Stimulated activated CD4-positive, alpha-beta T cell treated with anti-CD3 and anti-CD28 coated beads, Interleukin-1b, Interleukin-23, amount 100 ng/mL, for 48 hours (primary cell): Measurements from ENCODE around the gene ARHGEF10L.

Experiments used
- DNase-seq: peaks from one replicate; pipeline ENCODE4 v3.0.0-alpha.2; 2020

Gene ARHGEF10L

GRCh38 chr1:17523321-17524041 lies 16.0 kb upstream of the ARHGEF10L start:
- no peak for DNase-seq

GRCh38 chr1:17524645-17525044 lies 14.9 kb upstream of the ARHGEF10L start:
- DNase-seq: no peak

- no peak for DNase-seq
These were observed 13.4 kb upstream of the ARHGEF10L start for GRCh38 chr1:17525996-17526686.

GRCh38 chr1:17527036-17527914 lies 12.2 kb upstream of the ARHGEF10L start:
- no peak for DNase-seq

GRCh38 chr1:17529381-17529780 lies 10.1 kb upstream of the ARHGEF10L start:
- no peak for DNase-seq

- DNase-seq: no peak
These were observed 8.2 kb upstream of the ARHGEF10L start for GRCh38 chr1:17531343-17531681.

GRCh38 chr1:17531682-17532487 lies 7.6 kb upstream of the ARHGEF10L start:
- DNase-seq: no peak

GRCh38 chr1:17533201-17533600 lies 6.3 kb upstream of the ARHGEF10L start:
- no peak for DNase-seq

- DNase-seq: no peak
These were observed 4.1 kb upstream of the ARHGEF10L start for GRCh38 chr1:17535300-17535936.

- no peak for DNase-seq
These were observed 1.5 kb upstream of the ARHGEF10L start for GRCh38 chr1:17538010-17538409.

- DNase-seq: no peak
These were observed 925 bp upstream of the ARHGEF10L start for GRCh38 chr1:17538428-17539117.

- no peak for DNase-seq
These were observed 401 bp upstream of the ARHGEF10L start for GRCh38 chr1:17539118-17539476.

- DNase-seq: no peak
These were observed 930 bp downstream of the ARHGEF10L start for GRCh38 chr1:17540255-17541001.

- no peak for DNase-seq
These were observed 3.1 kb downstream of the ARHGEF10L start for GRCh38 chr1:17542645-17543044.

- DNase-seq: no peak
These were observed 5.4 kb downstream of the ARHGEF10L start for GRCh38 chr1:17544776-17545350.

- no peak for DNase-seq
These were observed 5.9 kb downstream of the ARHGEF10L start for GRCh38 chr1:17545356-17545755.

GRCh38 chr1:17546946-17547670 lies 7.6 kb downstream of the ARHGEF10L start:
- DNase-seq: no peak

GRCh38 chr1:17549384-17549783 lies 9.9 kb downstream of the ARHGEF10L start:
- DNase-seq: no peak

GRCh38 chr1:17550729-17551584 lies 11.5 kb downstream of the ARHGEF10L start:
- DNase-seq: no peak
